GM18508 (cell line): Measurements from ENCODE around the gene VPS11.

Experiments used
- ATAC-seq: cut with Tn5 transposase; IDR thresholded peaks from one replicate; pipeline ENCODE4 v1.9.1; 2021; ENCODE audit warnings: moderate number of reproducible peaks; ENCODE audit not compliant: insufficient read depth, unreplicated experiment

Gene VPS11

DNA sequence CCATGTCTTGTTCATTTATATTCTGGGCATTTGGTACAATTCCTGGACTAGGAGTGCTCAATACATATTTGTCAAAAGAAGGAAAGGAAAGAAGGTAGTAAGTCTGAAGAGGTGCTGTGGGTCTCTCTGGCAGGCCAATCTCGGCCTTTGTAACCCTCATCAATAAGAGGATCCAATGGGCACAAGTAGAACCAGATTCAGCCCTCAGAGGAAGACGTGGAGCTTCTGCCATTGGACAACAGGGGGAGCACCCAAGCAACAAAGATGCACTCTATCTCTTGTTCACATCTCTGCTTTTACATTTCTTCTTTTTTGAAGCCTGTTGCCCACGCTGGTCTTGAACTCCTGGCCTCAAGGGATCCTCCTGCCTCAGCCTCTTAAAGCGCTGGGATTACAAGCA, 2.2 kb upstream of the VPS11 start:
- ATAC-seq, result no peak

GRCh38 chr11:119077839-119078238, 10.2 kb downstream of the VPS11 start:
- no peak for ATAC-seq

DNA sequence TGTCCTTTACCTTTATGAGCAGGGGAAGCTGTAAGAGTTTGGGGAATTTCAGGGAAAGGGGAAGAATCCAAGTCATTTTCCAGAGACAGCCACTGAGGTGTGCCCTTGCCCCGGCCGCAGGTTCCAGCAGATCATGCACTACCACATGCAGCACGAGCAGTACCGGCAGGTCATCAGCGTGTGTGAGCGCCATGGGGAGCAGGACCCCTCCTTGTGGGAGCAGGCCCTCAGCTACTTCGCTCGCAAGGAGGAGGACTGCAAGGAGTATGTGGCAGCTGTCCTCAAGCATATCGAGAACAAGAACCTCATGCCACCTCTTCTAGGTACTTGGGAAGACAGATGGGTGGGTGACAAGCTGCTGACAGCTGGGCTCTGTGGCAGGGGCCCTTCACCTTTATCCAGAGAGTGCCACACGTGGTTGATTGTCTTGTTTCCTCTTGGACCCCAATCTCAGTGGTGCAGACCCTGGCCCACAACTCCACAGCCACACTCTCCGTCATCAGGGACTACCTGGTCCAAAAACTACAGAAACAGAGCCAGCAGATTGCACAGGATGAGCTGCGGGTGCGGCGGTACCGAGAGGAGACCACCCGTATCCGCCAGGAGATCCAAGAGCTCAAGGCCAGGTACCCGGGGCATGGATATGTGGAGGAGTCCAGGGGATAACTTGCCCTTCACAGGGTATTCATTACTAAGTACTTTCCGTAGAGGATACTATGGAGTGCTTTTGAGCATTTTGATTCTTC, 11.2 kb downstream of the VPS11 start:
- no peak for ATAC-seq

GRCh38 chr11:119081682-119082260, 14.2 kb downstream of the VPS11 start:
- ATAC-seq, result no peak

DNA sequence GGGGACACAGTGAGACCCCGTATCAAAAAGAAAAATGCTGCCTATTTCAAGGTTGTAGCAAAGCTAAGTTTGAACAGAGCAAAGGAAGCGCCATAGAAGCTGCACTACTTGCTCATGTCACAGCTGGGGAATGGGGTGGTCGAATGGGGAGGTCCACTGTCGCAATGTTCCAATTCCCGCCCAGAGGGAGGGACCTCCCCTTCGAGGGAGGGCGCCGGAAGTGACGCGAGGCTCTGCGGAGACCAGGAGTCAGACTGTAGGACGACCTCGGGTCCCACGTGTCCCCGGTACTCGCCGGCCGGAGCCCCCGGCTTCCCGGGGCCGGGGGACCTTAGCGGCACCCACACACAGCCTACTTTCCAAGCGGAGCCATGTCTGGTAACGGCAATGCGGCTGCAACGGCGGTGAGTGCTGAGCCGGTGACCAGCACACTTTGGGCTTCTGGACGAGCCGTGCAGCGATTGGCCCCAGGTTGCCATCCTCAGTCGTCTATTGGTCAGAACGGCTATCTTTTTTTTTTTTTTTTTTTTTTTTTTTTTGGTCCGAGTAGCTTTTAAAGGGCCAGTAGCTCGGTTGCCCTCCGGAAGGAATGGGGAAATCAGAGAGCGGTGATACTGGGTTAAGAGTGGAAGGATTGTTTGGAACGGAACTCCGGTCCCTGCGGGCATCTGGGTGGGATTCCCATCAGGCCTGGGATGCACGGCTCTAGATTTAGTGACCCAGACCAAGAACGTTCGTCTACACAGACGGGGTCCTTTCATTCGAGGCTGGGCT, 17.2 kb downstream of the VPS11 start, which contains the start of gene HMBS:
TSS of gene HMBS (plus strand) at position 219 of the 774 bp plus-strand sequence. CDS start at position 372, 153 bp downstream.
- peak; percentile 71 for ATAC-seq

DNA sequence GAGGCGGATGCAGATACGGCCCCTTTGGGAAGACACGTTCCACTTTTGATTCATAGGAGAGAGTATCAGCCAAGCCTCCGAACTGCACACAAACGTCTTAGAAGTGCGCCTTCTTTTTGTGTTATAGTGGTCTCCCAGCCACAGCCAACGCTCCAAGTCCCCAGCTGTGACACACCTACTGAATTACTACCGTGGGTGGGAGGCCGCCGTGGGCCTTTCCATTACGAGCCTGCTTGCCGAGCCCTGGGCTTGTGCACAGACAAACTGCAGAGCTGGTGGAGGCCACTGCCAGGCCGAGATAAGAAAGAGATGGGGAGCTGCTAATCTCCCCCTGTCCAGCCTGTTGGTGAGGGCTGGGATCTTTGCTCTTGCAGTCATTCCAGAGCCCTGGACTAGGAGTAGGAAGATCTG, 17.8 kb downstream of the VPS11 start:
- ATAC-seq, result no peak

DNA sequence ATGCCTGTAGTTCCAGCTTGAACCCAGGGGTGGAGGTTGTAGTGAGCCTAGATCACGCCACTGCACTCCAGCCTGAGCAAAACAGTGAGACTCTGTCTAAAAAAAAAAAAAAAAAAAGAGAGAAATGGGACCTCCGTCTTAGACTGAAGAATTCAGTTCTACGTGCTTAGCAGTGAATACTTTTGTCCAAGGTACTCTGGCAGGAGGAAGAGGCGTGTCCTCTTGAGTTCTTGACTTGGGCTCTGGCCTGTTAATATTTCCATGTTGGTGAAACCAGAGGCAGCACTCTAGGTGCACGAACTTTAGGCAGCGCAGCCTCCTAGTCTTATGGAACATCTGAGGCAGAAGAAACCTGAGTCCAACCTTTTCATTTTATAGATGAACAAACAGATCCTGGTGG, 19.5 kb downstream of the VPS11 start:
- no peak for ATAC-seq

GRCh38 chr11:119087747-119088241, 20.2 kb downstream of the VPS11 start:
- ATAC-seq, result no peak

- no peak for ATAC-seq
These were observed 20.8 kb downstream of the VPS11 start for GRCh38 chr11:119088406-119088805.

GRCh38 chr11:119089319-119089718, 21.7 kb downstream of the VPS11 start:
- no peak for ATAC-seq

GRCh38 chr11:119091178-119091577, 23.6 kb downstream of the VPS11 start:
- ATAC-seq, result no peak

- ATAC-seq, result no peak
These were observed 24.6 kb downstream of the VPS11 start for GRCh38 chr11:119091966-119092879.

DNA sequence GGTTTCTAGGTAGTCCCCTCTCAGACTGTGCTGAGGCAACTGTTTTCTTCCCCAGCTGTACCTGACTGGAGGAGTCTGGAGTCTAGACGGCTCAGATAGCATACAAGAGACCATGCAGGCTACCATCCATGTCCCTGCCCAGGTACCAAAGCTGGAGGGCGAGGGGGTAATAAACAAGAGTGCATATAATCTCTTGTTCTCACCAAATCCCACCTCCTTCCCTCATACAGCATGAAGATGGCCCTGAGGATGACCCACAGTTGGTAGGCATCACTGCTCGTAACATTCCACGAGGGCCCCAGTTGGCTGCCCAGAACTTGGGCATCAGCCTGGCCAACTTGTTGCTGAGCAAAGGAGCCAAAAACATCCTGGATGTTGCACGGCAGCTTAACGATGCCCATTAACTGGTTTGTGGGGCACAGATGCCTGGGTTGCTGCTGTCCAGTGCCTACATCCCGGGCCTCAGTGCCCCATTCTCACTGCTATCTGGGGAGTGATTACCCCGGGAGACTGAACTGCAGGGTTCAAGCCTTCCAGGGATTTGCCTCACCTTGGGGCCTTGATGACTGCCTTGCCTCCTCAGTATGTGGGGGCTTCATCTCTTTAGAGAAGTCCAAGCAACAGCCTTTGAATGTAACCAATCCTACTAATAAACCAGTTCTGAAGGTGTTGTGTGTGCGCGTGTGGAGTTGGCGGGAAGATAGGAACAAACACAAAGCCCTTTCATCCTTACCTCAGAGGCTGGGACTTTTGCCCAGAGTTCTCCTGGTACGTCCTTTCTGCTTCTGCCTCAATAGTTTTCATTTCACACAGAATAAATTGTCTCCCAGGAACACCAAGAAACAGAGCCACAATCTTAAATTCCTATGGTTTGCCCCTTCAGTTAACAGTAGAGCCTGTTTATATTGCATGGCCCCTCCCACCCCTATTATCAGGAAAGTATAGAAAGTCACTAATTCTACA, 25.5 kb downstream of the VPS11 start:
- ATAC-seq, result no peak

GRCh38 chr11:119093942-119094815, 26.6 kb downstream of the VPS11 start:
- no peak for ATAC-seq

- ATAC-seq, result no peak
These were observed 27.1 kb downstream of the VPS11 start for GRCh38 chr11:119094816-119095065.

DNA sequence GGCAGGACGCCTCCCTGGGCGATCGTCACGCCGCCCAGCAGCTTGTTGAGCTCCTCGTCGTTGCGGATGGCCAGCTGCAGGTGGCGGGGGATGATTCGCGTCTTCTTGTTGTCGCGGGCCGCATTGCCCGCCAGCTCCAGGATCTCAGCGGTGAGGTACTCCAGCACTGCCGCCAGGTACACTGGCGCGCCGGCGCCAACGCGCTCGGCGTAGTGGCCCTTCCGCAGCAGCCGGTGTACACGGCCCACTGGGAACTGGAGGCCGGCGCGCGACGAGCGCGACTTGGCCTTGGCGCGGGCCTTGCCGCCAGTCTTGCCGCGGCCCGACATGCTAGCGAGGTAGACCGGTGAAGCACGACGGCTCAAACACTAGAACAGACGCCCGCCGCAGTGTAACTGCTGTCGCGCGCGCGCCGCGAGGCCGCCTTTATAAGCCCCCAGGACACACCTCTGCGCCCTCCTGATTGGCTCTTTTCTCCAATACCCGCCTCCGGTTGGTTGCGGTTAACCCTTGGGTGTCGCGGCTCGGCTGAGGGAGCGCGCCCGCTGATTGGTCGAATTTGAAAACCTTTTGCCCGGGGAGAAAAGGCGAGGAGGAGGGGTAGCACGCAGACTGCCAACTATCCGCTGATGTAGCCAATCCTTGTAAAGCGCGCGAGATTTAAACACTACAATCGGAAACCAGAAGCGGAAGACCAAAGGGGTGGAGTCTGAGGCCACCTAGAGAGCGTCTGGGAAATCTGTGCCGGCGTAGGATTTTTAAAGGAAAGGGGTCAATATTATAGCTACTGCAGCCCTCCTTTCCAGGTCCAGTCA, 27.7 kb downstream of the VPS11 start:
- ATAC-seq, result peak; percentile 68

DNA sequence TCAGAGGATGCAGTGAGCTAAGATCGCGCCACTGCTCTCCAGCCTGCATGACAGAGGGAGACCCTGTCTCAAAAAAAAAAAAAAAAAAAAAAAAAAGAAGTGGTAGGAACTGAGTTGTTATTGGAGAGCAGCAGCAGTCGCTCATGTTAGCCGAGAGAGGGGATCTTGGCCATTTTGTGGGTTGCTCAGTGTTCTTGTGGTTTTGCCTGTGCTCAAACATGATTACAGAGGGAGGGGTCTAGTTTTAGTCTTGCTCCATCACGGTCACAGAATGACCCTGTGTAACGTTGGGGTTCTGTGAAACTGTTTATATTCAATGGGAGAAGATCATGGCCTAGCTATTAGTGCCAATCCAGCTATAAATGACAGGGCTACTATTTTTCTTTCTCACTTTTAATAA, 32.1 kb downstream of the VPS11 start:
- ATAC-seq, result no peak
